ENCODE measurements around the gene PTTG1IP2.
"Not testable (repeated sequence)": the region's sequence is repeated elsewhere in the genome, so short reads cannot be mapped to it uniquely, and the experiment has no call there.

The PTTG1IP2 gene

DNA sequence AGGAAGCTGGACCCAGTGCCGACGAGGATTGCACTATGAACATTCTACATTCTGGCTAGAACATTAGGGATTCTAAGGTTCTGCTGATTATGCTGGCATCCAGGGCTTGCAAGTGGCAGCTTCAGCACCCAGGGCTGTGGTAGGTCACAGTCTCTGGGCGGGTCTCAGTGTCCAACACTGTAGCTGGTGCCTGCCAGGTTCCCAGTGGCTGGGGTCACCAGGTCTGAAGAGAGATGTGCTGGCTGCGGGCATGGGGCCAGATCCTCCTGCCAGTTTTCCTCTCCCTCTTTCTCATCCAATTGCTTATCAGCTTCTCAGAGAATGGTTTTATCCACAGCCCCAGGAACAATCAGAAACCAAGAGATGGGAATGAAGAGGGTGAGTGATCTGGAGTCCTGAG lies at the start of gene PTTG1IP2:
TSS of gene PTTG1IP2 (plus strand) at position 86 of the 400 bp plus-strand sequence. CDS start at position 234, 148 bp downstream.
- DNase-seq (ENCODE audit: low read depth): no peak

DNA sequence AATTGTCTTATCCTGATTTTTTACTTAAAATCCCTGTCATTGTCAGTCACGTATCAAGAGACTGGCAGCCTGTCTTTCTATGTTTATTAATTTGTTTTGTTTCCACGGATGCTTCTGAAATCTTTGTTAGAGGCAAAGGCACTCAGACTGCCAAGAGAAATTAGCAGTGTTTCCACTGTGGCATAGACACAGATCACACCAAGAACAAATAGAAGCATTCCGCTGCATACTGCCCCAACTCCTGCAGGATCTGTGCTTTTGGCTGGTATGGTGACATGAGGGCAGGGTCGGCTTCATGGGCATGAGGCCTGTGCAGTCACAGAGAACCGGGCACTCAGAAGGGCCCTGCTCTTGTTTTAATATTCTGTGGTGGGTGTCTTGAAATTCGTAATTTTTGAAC lies 47.8 kb upstream of the PTTG1IP2 start:
- no peak for DNase-seq (ENCODE audit: low read depth)

DNA sequence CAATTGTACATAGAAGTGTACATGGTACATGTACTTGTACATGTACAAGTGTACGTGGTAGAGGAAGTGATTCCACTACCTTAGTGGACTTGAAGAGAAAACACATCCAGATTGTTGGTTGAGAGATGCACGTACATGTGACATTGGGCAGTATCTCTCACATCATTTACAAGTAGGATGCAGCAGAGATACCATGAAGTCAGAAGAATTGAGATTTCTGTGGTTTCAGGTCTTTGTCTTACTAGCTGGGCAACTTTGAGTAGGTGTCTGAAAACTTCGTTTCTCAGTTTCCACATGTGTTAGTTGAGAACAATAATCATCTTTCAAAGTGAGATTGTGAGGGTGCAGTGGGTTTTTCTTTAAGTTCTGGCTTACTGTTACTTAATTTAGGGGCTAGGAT lies 44.7 kb upstream of the PTTG1IP2 start:
- DNase-seq (ENCODE audit: low read depth): no peak

DNA sequence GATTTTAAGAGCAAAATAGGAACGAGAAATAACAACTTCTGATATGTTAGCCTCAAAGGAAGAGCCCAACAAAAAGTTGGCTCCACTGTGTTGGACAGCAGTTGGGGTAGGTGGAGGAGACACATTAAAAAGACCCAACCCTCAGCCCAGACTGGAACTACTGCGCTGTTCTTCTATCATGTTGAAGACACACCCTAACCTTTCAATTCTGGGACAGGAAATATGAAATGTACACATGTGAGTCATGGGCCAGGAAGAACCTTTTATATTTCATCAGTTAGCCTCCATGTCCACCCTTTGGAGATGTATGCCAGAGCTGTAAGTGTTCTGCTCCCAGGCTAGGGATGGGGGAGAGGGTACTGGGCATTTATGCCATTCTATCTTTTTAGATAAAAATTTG lies 44.1 kb upstream of the PTTG1IP2 start:
- no peak for DNase-seq (ENCODE audit: low read depth)

DNA sequence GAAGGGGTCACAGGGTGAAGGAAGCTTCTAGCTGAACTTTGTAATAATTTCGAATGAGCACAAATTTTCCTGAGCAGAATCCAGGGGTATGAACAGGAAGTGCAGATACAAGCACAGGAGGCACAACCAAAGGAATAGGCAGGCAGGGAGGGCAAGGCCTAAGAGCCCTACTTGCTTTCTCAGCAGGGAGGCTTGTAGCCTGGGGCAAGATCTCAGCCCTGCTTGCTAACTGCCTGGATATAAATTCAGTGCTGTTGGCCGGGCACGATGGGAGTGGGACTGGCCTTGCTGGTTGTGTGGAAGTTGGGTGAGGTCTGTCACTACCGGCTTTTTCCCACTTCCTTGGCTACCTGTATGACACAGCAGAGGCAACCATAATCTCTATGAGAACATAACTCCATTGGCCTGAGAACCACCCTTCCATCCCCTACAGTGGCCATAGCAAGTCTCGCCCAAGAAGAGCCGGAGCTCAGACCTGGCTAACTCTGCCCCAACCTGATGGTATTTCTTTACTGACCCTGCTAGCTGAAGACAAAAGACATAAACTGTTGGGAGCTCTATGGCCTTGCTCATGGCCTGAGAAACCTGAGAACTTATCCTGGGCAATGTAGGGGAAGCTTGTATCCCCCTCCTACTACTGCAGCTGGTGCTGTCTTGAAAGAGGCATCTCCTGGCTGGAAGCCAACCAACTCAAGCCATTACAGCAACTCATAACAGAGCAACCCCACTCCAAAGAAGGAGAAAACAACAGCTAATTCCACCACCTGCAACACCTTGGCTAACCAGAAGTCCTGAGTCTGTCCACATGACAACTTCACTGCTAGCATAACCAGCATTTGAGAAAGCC lies 38.6 kb upstream of the PTTG1IP2 start:
- DNase-seq (ENCODE audit: low read depth): no peak

DNA sequence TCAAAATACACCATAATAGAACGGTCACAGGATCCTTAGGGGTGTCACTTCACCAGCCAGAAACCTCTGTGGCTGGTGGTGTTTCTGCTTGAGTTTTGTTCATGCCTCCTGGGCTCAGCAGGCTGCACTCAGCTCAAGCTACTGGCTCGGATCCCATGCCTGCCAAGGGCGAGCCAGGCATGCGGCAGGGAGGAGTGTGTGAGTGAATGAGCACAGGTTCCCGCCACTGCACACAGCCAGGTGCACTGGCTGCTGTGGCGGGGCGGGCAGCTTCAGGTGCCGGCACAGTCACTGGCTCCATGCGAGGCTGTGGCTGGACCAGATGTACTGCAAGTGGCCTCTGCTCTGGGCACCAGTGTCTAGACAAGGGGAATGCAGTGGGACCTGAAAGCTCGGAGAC lies 36.7 kb upstream of the PTTG1IP2 start:
- DNase-seq (ENCODE audit: low read depth): no peak

DNA sequence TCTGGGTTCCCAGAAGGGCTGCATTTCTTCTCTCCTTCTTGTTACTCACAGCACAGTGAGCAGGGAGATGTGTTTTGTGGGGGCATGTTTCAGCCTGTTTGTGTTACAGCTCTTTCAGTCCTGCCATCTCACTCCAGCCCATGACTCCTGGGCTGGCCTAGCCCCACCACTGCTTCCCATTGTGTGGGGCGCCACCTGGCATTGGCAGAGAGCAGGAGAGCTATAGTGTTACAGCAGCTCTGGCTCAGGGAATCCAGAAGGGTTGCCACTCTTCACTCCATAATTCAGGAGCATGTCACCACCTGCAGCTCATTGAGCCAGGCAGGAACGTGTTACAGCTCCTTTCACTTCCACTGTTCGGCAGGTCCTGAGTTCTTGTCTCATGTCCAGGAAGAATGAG lies 36.2 kb upstream of the PTTG1IP2 start:
- DNase-seq (ENCODE audit: low read depth): no peak

DNA sequence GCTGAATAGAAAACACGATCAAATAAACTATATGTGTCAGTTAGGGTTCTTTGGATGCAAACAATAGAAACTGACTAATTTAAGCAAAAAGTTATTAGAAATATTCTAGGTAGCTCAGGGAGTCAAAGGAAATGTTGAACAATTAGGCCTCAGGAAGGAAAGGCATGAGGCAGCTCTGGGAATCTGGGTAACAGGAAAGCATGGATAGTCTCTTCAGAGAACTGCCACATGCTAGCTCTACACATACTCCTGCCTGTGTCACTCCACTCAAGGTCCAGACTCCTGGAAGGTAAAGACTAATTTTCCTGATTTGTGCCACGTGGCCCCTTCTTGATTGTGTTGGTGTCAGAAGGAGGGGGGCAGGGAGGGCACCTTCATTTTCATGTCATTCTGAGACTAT lies 23.8 kb upstream of the PTTG1IP2 start:
- DNase-seq (ENCODE audit: low read depth): no peak

DNA sequence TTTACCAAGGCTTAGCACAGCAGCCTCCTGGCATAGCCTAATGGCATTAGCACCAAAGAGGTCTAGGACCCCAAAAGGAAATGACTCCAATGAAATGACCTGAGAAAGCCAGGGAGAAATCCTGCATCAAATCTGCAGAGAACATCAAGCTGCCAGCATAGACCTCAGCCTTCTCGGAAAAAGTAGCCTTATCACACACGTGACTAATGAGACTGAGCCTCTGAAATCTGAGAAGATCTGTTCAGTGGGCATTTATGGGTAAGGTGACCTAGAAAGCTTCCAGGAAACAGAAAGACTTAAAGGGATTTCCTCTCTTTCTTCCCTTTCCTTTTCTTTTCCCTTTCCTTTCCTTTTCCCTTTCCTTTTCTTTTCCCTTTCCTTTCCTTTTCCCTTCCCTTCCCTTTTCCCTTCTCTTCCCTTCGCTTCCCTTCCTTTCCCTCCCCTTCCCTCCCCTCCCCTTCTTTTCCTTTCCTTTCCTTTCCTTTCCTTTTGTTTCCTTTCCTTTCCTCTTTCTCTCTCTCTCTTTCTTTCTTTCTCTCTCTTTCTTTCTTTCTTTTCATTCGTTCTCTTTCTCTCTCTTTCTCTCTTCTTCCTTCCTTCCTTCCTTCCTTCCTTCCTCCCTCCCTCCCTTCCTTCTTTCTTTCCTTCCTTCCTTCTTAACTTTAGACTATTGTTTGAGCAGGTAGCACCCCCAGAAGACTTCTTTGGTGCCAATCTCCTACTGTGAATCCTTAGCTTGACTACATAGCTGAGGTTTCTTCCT lies 23.1 kb upstream of the PTTG1IP2 start:
- DNase-seq (ENCODE audit: low read depth): no peak

DNA sequence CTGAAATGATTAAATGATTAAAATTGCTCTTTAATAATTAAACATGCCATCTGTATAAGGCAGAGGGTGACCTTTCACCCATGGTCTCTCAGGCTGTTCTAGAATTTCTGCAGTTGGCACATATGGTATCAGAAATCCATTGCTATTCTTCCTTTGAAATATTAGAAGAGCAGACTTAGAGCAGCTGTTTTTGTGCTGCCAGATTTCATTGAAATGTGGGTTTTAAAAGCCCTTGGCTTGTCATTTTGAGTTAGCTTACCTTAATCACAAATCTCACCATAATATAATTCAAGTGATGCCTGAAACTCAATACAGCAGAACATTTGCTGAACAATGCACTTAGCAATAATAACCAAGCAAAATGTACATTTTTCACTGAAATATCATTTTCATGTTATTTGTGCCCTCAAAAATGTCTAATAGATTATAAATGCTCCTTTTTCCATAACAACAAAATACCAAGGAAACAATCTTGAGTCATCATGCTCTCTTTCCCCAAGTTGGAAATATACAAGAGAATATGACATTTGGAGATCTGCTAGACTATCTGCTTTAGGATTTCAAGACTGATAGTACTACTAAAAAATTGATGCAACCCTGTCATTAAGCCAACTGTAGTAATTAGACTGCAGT lies 16.1 kb upstream of the PTTG1IP2 start:
- DNase-seq (ENCODE audit: low read depth): no peak

DNA sequence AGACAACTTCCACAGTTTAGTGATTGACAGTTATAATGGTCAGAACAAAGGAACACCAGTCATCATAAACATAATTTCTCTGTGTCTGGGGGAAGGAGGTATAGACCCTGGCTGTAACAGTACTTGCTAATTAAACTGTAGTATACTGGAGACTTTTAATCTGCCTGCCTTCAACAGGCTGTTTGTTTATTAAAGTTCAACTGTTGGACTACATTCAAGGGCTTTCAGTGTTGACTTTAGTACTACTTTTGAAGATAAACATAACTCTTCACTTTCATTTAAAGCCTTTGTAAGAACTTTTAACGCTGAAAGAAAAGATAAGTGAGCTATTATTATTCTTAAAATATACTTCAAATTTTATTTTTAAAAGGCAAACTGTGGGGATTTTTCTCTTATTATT lies 15.5 kb upstream of the PTTG1IP2 start:
- DNase-seq (ENCODE audit: low read depth): no peak

DNA sequence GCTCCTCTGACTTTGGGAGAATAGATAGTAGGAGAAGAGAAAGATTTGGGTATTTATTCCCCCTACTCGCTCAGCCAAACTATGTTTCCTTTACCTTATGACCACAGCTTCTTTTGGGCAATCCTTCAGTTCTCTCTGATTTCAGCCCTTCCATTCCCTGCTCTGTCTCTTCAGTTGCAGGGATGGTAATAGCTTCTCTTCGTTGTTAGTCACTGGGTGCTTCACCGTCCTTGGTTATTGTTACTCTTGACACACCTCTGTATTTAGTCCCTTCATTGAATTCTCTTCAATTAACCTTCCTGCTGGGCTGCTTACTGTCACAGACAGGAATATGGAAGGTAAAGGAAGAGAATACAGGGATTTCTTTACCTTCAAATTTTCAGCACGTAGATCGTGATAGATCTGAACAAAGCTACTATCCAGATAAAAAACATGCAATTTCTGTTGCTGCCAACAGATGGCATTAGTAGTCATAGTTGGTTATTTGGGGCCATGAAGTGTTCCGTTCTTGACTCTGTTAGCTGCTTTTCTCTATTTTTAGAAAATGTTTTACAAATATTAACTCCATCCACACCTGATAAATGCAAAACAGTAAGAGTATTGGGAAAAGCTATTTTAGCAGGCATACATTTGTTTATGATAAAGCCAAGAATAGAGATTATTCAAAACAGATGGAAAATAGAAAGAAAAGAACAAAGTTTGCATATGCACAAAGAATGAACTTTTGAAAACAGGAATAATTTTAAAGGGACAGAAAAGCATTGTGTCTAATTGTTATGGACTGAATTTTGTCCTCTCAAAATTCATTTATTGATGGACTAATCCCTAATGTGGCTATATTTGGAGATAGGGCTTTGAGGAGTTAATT lies 14.0 kb upstream of the PTTG1IP2 start:
- DNase-seq (ENCODE audit: low read depth): no peak

DNA sequence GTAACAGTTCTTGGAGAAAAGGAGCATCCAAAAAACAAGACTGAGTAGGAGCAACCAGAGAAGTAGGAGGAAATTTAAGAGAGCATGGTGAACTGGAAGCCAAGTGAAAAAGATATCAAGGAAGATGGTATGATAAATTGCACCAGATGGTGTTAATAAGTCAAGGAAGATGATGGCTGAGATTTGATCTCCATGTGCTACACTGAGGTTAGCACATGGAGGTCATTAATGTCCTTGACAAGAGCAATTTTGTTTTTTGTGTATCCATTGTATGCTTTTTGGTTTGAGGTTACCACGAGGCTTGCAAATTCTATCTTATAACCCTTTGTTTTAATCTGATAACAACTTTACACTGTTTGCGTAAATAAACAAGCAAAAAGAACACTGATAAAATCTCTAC lies 11.3 kb upstream of the PTTG1IP2 start:
- no peak for DNase-seq (ENCODE audit: low read depth)

DNA sequence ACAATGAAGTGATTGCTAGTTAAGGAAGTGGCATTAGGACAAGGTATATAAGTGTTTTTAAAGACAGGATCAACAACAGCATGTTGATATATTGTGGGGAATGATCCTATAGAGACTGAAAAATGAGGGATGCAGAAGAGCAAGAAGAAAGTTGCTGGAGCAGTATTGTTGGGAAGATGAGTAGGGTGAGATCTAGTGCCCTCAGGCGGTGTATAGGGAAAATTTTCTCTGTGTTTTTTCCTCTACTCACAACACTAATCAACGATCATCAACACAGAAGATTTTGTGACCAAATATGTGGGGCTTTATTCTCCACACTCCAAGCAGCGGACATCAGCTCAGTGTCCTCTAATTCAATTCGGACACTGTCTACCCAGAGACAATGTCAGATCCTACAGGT lies 9.6 kb upstream of the PTTG1IP2 start:
- DNase-seq (ENCODE audit: low read depth): no peak

DNA sequence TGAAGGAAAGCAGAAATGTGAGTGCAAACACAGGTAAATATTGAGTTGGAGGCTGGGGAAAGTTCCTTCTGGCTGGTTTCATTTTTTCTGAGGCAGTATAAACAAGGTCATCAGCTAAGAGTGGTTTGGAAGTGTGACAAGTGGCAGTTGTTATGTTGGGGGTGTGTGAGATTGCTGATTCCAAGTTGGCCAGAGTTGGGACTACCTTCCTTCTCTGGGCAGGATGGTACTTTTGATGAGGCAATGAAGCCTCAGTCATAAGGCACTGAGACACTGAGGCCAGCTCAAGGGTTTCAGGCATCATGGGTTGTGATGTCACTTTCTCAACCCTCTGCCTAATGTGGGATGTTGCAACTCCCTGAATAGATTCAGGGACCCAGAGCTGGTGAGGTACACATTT lies 8.2 kb upstream of the PTTG1IP2 start:
- no peak for DNase-seq (ENCODE audit: low read depth)

DNA sequence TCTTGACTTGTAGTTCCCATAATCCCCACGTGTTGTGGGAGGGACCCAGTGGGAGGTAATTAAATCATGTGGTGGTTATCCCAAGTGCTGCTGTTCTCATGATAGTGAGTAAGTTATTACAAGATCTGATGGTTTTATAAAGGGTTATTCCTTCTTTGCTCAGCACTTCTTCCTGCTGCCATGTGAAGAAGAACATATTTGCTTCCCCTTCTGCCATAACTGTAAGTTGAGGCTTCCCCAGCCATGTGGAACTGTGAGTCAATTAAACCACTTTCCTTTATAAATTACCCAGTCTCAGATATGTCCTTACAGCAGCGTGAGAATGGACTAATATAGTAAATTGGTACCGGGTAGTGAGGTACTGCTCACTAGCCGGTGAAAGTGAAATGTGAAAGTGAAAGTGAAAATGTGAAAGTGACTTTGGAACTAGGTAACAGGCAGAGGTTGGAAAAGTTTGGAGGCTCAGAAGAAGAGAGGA lies 6.2 kb upstream of the PTTG1IP2 start:
- not testable (repeated sequence) for DNase-seq (ENCODE audit: low read depth)

DNA sequence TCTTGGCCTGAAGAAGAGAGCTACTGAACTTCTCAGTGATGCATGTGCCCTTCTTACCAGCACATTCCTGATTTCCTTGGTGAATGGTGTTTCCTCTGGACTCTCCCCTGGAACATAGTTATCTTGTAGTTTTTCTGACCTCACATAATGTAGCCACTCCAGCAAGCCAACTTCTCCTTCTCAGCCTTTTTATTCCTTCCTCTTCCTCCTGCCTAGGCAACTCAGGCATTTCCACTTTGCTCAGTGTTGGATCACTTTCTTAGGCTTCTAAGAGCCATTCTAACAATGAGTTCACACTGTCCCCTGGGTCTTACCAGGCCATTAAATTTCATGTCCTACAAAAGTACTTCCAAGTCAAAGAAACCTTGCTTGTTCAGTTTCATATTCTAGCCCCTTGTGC lies 3.6 kb upstream of the PTTG1IP2 start:
- DNase-seq (ENCODE audit: low read depth): no peak

DNA sequence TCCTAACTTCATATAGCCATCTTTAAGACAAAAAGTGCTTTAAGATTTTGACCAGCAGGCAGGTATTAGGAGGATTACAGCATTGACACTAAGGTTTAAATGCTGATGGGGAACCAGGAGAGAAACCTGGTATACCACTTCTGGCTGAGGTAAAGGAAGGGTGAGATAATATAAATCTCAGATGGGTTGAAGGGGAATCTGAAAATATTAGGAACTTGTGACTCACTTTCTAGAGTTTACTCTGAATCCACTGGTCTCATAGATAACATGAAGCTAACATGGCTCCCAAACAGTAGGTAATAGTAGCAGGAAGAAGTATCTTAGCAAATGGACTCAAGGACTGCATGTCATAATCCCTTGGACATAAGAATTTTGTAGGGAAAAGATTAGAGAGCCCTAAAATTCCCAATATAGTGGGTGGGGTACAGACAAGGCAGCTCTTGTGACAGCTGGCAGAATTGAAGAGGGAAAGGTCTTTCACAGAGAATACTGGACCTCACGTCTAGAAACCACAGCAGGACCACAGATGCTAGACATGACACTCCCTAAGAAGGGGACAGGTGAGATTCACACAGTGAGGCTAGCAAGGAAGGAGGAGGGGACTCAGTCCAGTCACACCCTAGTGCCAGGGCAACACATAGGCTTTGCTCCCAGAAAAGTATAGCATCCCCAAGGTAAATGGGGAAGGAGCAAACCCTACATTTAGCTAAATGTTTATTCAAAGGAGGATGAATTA lies 3.5 kb downstream of the PTTG1IP2 start:
- no peak for DNase-seq (ENCODE audit: low read depth)

DNA sequence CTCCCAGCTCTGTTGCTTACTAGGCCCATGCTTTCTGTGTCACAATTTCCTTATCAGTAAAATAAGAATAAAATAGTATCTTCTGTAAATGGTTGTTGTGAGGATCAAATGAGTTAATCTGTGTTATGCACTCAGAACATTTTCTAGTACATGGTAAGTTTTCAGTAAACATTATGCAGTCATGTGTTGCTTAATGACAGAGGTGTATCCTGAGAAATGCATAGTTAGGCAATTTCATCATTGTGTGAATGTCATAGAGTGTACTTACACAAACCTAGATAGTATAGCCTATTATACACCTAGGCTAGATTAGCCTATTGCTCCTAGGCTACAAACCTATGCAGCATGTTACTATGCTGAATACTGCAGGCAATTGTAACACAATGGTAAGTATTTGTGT lies 4.4 kb downstream of the PTTG1IP2 start:
- no peak for DNase-seq (ENCODE audit: low read depth)

DNA sequence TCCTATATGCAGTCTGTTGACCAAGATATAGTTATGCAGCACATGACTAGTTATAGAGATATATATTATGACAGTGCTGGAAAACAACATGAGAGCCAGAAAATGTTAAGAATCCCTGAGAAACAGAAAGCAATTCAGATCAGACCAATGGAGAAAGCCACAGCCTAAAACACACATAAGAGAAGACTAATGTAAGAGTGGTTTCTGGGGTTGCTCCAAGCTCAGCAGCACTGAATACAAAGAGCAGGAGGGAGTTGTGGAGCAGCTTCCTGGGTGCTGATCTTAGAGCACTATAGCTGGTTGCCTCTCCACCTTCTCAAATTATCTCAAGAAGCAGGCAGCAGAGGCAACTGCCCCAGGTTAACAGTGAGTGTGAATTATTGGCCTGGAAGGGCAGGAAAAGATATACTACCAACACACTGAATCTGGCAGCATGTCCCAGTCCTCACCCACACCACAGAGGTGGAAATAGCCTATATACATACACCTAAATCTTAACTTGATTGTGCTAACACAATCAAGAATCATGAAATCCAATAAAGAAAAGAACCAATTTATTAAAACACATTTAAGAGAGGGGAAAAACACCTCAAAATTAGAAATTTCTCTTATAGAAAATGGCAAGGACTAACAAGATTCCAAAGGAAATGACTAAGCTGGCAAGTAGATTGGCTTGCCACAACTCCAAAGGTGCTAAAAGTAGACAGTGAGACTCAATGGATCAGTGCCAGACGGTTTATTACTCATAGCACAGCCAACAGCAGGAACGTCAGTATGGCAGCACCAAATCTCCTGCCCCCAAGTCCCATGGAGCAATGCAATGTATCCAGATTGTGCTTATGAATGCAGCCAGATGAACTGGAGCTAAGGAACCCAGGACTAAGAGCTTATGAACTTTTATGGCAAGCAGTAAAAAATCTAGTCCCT lies 5.1 kb downstream of the PTTG1IP2 start:
- no peak for DNase-seq (ENCODE audit: low read depth)

All from activated T-cell treated with anti-CD3 and anti-CD28 coated beads for 48 hours (primary cell).